Endometrial microvascular endothelial cells (primary cell): Measurements from ENCODE around the gene GGACT. TPM values are rescaled to one million over a fixed set of nuclear protein-coding genes. Genes with fewer than 3 reads are reported as not detected.

ENCODE experiments used
- in situ Hi-C: cut with HindIII; loops from 2 replicates; pipeline ENCODE4 v1.10.0; 2017; ENCODE audit warnings: low sequenced_read_pairs, low pct_unique_long_range_greater_than_20kb; ENCODE audit errors: inconsistent ontology term
- total RNA-seq: library from RNA; depleted of rRNA; stranded (reverse); fragments of >200 nt; gene quantifications from one replicate; pipeline ENCODE4 v1.2.3, GENCODE V29; 2015; ENCODE audit errors: inconsistent ontology term

GGACT gene
- total RNA-seq, 1 donor from 2014 or later = 3.5 TPM

DNA sequence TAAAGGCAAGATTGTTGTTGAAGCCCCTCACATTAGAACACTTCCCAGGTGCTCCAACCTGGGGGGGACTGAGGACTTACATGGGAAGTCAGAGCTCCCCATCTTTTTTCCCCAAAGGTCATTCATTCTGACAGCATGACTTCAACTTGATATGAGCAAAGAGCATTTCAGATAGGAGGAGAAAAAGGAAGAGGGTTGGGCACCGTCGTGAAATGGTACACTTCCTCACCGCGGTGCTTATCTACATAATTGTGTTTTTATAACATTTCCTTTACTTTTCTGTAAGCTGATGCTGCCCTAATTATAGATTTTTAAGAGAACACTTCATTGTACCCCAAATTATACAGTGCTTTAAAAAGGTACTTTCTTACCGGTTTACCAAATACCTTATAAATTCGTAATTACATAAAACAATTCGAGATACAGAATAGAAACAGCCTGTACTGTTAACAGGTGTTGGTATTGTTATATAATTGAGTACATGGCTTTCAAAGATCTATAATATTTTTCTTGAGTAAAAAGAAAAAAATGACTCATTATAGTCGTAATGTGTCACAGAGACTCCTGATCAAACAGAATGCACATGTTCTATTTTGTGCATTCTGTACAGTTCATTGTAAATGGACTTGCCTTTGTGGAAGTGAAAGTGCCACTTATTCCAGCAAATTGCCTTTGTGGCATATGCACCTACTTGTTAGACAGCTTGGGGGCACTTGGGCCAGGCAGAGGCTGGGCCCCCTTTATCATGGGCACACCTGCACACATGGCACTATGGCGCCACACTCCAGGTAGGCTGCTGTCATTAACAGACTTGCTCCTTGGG, 81.8 kb downstream of the GGACT start:
- in situ Hi-C loops = loop anchor here (25.0 kb wide), 1 partner anchor 570 kb away; no protein-coding TSS in a partner anchor

DNA sequence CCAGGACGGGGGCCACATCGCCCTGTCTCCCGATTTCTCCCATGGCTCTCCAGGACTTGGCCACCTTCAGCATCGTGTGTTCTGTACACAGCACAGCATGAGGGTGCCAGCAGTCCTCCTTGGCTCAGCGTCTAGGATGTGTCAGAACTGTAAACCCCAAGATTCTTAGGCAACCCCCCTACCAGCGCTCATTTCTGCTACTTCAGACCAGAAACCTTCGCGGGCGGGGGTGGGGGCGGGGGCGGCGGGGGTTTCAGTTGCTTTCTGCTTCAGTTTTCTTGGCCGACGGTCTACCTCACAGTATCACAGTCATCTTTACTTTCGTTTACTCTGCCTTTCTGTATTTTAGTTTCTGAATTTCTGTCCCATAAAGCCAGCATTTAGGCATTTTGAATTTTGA, 82.4 kb downstream of the GGACT start:
- in situ Hi-C loops = loop anchor here (25.0 kb wide), 1 partner anchor 569 kb away; no protein-coding TSS in a partner anchor

DNA sequence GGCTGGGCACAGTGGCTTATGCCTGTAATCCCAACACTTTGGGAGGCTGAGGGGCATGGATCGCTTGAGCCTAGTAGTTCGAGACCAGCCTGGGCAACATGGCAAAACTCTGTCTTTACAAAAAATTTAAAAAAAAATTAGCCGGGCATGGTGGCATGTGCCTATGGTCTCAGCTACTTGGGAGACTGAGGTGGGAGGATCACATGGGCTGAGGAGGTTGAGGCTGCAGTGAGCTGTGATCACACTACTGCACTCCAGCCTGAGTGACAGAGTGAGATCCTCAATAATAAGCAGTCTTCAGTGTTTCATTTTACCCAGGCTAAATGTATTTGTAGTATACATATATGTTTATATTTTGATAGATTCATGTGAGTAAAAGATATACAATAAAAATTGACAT, 85.0 kb downstream of the GGACT start:
- in situ Hi-C loops = loop anchor here (25.0 kb wide), 1 partner anchor 566 kb away; no protein-coding TSS in a partner anchor

DNA sequence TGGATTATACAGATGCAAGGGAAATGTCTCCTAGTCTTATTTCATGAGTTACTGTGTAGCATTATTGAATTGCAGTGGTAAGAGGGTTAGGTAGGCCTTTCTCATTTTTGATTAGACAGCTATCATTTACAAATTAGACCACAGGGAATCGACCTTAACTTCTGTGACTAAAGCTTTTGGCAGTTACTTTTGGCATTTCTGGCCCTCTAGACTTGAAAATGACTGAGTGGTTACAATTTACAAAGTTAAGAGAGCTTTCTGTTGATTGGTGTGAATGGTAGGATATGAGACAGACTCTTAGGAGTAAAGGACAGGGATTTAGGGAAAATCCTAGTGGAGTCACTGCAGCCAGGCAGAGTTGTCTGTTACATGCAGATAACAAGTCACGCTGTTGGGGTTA, 86.1 kb downstream of the GGACT start:
- in situ Hi-C loops = loop anchor here (25.0 kb wide), 1 partner anchor 565 kb away; no protein-coding TSS in a partner anchor

DNA sequence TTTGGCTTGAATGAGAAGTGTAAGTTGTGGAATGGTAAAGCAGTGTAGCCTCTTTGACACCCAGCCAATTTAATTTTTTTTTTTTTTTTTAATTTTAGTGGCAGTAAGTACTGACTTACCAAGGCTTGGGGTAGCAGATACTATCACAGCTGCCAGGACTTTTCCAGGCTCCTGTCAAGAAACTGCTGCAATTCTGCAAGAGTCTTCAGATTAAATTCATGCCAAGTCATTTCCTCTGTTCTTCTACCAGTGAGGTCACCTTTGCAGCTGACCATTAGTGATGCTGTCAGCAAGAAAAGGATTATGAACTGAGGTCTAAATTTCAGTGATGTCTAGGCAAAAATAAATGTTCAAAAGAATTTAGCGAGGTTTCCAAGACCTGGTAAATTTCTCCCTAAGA, 91.2 kb downstream of the GGACT start:
- in situ Hi-C loops = no loop called here

DNA sequence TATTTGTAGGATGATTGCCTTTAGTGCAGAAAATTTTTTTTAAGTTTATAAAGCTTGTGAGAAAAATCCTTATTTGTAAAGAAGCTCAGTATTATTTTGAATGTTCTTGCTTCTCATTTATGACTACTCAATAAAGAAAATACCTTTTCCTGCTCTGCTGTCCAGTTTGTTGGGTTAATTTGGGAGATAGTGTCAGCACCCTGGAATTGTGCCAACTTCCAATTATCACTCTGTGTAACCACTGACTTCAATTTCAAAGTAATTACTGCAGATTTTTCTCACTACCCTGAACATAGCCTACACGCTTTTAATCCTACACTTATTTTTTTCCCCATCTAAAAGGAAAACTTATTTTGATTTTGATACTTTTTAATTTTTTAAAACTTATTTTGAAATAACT, 93.1 kb downstream of the GGACT start:
- in situ Hi-C loops = no loop called here

DNA sequence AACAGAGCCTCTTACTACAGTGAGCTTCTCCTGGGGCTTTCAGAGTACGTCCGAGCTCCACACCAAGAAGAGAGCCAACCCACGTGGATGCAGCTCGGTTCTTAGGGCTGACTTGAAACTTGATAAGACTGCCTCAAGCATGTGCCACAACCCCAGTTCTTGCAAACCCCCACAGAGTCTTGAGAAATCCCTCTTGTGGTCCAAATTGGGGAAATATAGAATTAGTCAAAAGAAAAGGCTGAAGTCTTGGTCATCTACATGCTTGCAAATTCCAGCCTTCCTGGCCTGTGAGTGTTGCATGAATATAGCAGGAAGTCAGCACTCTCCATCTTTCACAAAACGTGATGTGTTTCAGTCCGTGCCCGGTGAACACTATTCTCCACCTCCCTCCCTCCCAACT, 95.2 kb downstream of the GGACT start:
- in situ Hi-C loops = no loop called here

DNA sequence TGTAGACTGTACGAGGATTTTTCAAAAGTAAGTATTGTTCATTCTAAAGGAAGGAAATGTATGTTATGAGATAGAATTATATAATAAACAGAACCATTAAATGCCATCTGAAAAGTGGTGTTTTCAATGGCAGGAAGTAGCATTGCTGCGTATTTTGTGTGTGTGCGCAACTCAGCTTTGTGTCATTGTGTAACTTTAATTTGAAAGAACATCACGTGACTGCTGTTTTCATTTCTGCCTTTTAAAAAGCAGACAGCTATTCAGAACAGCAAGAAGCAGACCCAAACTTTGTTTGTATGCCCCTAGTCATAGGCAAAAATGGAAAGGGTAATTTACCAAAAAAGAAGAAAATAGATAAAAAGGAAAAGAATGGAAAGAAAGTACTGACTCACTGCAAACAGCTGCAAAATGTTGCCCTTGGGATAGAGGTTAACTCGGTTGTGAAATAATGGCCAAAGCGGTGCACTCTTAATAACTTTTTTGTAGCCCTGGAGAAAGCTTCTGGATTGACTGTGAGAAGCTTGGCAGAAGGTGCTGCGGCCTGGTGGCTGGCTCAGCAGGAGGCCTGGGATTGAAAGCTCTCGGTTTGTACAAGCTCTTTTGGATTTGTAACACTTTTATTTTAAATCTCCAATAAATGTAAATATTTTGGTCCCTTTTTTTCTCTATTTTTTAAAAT, 97.3 kb downstream of the GGACT start:
- in situ Hi-C loops = no loop called here

DNA sequence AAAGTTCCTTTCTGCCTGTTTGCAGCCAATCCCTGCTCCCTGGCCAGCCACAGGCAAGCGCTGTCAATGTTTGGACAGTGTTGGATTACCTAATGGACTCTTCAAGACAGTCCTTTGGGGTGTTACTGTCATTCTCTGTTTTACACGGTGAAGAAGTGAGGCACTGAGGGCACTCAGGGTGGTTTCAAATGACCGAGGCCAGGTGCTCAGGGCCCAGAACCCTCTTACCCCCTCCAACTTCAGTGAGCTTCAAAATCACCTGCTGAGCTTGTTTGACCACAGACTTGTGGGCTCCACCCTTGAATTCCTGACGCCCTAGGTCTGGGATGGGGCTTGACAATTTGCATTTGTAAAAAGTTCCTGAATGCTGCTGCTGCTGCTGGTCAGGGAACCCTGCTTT, 97.9 kb downstream of the GGACT start:
- in situ Hi-C loops = no loop called here

DNA sequence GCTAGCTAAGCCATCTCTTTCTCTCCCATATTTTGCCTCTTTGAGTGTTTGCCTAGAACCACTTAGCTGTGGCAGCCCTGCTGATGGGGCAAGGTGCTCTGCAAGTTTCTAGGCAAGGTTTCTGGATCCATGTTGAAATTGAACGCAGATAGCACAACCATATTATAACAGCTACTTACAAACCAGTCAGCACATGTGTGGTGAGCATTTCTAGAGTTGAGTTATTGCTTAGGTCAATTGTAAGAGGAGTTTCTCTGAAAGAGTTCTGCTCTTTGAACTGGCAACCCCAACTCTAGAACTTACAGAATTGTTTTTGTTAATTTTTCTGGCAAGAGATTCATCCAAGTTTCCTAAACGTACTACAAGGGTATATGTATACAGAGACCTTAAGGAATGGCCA, 103.3 kb downstream of the GGACT start:
- in situ Hi-C loops = no loop called here

DNA sequence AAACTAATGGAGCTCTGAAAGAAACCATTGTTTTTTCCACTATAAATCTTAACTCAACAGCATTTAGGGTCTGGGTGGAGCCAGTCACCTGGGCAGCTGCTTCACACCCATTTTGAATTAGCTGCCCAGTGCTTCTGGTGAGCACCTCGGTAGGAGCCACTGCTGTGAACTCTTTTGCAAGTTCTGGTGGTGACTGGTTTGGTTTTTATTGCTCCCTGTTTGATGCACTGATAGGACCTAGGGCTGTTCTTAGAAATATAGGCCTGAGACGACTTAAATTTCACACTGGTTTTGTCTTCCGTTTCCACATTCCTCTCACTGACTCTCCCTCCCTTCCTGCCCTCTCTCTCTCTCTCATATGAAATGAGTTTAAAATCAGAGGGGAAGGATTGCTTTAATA, 103.9 kb downstream of the GGACT start:
- in situ Hi-C loops = no loop called here

DNA sequence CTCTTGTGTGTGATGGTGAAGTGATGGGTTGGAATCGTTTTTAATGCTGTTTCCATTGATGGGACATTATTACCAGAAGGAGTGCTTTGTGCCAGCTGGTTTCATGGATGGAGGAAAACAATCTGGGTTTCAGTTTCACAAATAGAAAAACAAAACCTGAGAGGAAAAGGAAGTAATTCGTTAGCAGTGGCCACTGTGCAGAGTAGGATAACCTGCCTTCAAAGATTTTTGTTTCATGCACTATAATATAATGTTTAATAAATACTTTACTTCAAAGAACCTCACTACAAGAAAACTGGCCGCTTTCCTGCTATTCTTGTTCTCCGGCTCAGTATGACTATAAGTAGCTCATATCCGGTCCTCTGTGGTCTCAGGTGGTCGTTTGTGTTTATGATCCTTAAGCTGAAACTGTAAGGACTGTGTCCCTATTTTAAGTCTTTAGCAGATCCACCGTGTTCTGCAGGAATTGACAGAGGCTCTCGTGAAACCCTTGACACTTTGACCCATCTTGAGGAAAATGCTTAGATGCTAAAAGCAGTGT, 104.7 kb downstream of the GGACT start:
- in situ Hi-C loops = no loop called here

DNA sequence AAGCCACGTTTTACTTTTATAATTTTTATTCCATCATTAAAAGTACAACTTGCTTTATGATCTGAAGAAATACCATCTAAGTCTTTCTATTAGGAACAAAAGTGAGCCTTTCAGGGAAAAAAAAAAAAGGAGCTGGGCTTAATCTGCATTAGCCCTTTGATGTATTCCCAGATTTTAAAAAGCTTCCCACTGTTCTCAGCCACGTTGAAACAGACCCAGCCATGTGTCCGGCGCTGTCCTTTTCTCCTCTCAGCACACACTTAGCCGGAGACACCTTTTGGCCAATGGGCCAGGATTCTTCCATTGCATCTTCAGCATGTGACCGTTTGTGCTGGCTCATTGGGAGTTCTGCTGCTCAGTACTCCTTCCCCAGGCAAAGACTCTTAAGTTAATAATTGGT, 105.5 kb downstream of the GGACT start:
- in situ Hi-C loops = no loop called here

DNA sequence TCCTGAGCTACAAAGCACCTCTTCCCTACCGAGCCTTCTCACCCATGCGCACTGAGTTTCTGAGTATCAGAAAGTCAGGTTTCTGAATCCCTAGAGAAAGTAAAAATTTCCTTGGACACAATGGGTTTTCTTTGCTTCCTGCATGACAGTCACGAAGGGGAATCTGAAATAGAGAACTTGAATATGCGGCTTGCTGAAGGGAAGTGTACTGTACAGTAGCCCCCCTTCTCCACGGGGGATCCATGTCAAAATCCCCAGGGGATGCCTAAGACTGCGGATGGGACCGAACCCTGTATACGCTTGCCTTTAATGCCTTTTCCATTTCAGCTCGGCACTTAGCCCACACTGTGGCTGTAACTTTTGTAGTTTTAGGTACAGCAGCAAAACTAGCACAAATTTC, 107.9 kb downstream of the GGACT start:
- in situ Hi-C loops = no loop called here

Other genes starting within 250 kb of the GGACT start
- gene TMTC4, start 86.0 kb upstream of the GGACT start, total RNA-seq = 19.0 TPM